Fibroblast of pulmonary artery (primary cell): Measurements from ENCODE around the gene TOGARAM2.

Experiments used
- DNase-seq: peaks from one replicate; pipeline ENCODE4 v3.0.0-alpha.2; 2010; ENCODE audit warnings: low read depth
- H3K4me3 ChIP-seq: replicated peaks from 2 replicates; pipeline ENCODE4 v1.5.1; 2011; ENCODE audit warnings: low read depth, mild to moderate bottlenecking, control low read depth, low read length, moderate library complexity
- TF ChIP-seq, protein P1 (sequence below): IDR thresholded peaks from 2 replicates; pipeline ENCODE4 v1.5.1; 2011; ENCODE audit warnings: mild to moderate bottlenecking, control low read depth, low read length, inconsistent platforms; ENCODE audit errors: missing control alignments

The TOGARAM2 gene

DNA sequence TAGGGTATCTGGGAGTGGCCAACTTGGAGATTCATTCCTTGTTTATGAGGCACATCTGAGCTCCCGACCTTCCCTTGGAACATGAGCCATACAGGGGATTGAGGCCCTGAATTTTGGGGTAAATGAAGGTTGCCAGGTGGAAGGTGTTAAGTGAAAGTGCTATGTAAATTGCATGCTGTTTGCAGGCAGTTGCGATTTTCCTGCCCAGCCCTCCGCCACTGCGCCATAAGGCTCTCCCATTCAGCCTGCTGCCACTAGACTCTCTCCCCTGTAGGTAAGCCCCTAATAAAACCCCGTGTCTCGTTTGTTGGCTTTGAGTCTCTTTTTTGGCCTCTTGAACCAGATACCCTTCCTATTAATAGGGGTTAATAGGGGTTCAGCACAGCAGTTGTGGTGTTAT is 59.5 kb downstream of the TOGARAM2 start:
- DNase-seq: no peak
- H3K4me3 ChIP-seq: no peak overlapping the region
- TF ChIP-seq, protein P1, sequence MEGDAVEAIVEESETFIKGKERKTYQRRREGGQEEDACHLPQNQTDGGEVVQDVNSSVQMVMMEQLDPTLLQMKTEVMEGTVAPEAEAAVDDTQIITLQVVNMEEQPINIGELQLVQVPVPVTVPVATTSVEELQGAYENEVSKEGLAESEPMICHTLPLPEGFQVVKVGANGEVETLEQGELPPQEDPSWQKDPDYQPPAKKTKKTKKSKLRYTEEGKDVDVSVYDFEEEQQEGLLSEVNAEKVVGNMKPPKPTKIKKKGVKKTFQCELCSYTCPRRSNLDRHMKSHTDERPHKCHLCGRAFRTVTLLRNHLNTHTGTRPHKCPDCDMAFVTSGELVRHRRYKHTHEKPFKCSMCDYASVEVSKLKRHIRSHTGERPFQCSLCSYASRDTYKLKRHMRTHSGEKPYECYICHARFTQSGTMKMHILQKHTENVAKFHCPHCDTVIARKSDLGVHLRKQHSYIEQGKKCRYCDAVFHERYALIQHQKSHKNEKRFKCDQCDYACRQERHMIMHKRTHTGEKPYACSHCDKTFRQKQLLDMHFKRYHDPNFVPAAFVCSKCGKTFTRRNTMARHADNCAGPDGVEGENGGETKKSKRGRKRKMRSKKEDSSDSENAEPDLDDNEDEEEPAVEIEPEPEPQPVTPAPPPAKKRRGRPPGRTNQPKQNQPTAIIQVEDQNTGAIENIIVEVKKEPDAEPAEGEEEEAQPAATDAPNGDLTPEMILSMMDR: no peak

DNA sequence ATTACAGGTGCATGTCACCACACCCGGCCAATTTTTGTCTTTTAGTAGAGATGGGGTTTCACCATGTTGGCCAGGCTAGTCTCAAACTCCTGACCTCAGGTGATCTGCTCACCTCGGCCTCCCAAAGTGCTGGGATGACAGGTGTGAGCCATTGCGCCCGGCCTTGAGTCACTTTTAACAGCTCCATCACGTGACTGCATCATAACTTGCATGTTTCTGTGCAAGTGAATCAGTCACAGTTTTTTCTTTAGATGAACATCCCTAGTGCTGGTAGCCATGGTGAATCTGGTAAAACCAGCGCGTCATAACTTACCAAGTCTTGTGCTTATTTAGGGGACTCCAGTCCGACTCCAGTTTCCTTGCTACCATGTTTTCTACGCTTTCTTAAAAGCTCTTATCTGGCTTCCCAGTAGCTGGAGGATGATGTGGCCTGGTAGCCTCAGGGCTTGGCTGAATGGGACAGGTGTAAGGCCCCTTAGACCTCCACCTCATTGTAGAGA is 60.1 kb downstream of the TOGARAM2 start:
- no peak for DNase-seq
- no peak overlapping the region for H3K4me3 ChIP-seq
- TF ChIP-seq, protein P1: no peak

DNA sequence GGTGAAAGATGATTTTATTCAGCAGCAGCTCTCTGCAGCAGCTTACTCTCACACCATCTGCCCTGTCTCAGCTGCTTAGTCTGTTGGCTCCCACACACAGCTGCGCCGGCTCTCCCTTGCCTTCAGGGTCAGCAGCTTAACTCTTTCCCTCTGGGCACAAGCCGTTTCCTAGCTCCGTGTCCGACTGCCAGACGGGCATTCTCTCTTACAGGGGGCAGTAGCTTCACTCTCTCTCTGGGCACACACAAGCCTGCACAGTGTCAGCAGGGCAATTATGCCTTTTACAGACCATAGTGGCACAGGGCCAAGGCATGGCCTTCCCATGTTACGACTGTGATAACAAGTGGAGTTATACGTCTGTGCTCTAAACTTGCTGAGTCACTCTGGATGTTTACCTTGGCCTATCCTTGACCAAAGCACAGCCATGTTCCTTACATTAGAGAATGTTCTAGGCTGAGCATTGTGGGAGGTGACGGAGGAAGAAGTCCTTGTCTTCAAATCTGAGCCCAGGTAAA is 61.5 kb downstream of the TOGARAM2 start:
- DNase-seq: peak; percentile 71
- H3K4me3 ChIP-seq: no peak overlapping the region
- TF ChIP-seq, protein P1: no peak

DNA sequence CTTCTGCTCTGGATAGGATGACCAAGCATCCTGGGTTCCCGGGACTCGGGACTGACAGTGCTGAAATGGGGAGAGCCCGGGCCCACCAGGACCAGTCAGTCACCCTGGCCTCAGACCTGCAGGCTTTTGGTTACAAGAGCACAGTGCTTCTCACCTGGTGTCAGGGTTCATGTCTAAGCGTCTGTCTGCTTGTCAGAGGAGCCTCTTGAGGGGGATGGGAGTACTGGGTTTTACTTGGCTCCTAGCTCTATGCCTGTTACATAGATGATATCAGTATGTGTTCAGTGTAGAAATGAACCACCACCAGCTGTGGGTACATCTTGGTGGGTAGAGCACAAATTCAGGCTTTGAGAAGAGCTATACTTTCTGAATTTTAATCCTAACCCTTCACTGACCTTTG is 63.4 kb downstream of the TOGARAM2 start:
- no peak for DNase-seq
- TF ChIP-seq, protein P1: no peak

DNA sequence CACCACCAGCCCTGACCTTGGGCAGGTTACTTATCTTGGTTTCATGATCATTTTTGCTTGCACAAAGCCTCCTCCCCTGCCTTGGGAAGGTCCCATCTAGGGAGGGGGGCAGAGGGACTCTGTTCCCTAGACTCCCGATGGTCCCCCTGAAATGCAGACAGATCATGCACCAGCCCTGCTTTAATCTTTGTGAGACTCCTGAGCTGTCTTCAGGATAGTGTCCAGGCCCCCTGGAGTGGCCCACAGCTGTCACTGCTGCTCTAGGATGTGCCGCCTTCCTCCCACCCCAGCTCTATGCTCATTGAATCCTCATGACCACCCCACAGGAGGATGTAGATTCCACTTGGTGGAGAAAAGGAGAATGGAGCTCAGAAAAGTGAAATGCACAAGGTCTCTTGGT is 65.2 kb downstream of the TOGARAM2 start:
- DNase-seq: no peak
- no peak overlapping the region for H3K4me3 ChIP-seq
- TF ChIP-seq, protein P1: no peak

More for the DNA sequence above, 63.4 kb downstream of the TOGARAM2 start:
- no peak overlapping the region for H3K4me3 ChIP-seq

DNA sequence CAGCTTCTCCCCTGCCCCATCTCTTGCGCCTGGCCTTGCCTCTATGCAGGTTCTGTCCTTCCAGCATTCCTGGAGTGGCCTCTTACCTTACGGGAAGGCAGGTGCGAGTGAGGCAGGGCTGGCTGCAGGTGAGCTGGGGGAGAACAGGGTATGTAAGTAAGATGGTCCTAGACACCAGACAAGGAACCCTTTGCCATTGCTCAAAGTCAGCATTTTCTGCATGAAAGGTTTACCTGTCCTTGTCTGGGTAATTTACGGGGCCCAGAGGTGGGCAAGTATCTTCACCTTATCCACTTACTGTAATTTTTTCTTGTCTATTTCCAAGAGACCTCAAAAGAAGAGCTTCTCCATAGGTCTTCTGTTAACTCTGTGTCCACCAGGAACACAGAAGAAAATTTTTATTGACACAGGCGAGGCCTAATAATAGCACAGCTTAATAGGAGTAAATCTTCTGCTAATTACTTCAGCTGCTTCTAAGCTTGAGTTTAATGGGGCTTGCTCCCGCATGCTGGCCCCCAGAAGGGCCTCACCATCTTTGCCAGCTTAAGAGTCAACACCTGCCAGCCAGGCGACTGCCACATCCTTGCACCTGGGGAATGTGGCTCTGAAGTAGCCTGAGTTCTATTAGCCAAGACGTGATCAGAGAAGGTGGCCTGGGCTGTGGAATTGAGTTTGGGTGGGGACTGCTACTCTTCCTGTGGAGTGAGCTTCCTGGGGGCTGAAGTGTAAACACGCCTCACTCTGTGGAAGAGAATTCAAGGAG is 66.2 kb downstream of the TOGARAM2 start:
- H3K4me3 ChIP-seq: no peak overlapping the region
- TF ChIP-seq, protein P1: no peak
- DNase-seq: no peak
